NCI-H526 (cell line): ENCODE data around the gene TICAM1.
"Not testable (repeated sequence)": the region's sequence is repeated elsewhere in the genome, so short reads cannot be mapped to it uniquely, and the experiment has no call there.

Experiments used
- DNase-seq, 2 experiments: peaks; one replicate each; lab custom pipeline; 2025; lab: John Stamatoyannopoulos, UW

The TICAM1 gene

DNA sequence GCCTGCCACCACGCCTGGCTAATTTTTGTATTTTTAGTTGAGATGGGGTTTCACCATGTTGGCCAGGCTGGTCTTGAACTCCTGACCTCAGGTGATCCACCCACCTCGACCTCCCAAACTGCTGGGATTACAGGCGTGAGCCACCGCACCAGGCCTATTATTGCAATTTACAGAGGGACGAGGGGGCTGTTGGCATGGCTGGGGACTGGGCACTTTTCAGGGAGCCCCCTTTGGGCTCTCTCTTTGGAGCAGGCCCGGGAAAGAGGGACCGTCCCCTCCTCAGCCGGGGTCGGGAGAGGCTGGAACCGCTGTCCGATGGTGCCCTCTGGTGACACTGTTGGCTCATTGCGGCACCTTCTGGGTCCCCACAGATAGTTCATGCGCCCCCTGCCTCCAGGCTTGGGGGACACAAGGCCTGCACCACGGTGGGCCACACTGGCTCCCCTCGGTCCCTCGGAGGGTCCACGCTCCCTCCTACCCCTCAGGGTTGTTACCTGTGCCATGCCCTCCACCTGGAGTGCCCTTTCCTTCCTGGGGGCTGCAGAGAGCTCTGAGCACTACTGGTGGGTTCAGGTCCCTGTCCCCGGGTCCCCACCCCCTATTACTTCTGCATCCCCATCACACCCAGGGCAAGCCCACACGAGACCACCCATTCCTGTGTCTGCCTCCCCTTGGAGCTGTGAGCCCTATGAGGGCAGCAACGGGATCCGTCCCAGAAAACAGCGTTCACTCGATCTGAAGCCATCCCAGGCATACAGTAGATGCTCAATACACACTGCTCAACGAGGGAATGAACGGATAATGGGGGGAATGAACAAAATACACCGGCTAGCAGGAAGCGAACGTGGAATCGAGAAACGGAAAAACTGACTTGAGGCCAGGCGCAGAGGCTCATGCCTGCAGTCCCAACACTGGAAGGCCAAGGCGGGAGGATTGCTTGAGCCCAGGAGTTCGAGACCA lies 27.5 kb downstream of the TICAM1 start:
- DNase-seq, result peak in 1 of 2 experiments; percentile 52

DNA sequence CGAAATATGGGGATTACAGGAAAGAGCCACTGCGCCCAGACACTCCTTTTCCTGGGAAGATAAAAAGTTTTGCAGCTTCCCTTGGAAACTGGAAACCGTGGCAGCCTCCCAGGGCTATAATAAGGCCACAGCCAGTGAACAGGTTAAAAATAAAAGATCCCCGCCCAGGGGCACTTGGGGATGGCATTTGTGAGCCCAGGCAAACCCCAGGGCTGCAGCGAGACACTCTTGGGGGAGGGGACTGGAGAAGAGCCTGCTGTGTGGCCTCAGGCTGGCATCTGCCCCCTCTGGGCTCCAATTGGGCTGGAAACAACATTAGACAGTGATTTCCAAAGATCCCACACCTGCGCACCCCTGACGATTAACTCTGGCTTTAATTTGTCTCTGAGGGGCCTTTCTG lies 28.8 kb downstream of the TICAM1 start:
- no peak for DNase-seq

DNA sequence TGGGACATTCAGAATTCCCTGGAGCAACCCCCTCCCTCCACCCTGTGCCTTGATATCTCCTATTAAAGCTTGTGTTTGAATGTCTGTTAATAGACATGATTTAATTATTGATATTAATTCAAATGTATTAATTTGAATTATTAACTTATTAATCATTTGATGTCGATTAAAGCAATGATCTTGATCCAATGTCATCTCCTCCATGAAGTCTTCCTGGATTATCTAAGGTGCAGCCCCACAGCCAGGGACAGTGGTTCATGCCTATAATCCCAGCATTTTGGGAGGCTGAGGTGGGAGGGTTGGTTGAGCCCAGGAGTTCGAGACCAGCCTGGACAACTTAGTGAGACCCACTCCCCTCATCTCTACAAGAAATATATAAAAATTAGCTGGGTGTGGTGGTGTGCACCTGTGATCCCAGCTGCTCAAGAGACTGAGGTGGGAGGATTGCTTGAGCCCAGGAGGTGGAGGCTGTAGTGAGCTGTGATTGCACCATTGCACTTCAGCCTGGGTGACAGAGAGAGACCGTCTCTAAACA lies 30.4 kb downstream of the TICAM1 start:
- no peak for DNase-seq

DNA sequence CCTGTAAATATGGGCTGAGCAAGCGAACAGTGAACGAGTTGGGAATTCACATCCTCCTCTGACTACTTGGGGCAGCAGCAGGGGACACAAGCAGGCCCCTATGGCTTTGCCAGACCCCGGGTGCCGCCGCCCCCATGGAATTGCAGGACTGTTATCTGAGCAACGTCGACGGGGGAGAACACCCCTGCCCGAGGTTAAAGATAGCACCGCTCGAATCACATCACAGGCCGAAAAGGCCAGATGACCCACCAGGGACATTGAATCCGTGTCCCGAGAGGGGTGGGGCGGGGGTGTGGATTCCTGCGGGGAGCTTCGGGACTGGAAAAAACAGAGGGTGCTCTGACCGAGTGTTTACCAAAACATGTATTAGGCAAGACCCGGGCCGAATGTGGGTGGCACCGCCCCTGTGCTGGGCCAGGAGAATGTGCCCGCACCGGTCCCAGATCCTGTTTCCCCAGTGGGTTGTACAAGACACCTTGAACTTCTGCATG lies 30.9 kb downstream of the TICAM1 start:
- no peak for DNase-seq

DNA sequence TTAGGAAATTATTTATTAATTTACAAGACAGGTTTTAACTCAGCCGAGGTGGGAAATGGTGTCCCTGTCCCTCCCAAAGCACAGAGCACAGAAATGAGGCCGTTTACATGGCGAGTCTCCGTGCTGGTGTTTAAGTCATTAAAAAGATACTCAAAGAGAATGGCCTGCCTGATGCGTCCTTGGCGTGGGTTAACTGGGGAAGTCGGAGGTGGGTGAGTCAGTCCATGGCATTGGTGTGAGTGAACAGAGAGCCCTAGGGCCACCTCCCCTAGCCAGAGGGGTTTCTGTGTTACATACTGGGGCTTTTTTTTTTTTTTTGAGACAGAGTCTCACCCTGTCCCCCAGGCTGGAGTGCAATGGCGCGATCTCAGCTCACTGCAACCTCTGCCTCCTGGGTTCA lies 36.1 kb downstream of the TICAM1 start:
- no peak for DNase-seq

DNA sequence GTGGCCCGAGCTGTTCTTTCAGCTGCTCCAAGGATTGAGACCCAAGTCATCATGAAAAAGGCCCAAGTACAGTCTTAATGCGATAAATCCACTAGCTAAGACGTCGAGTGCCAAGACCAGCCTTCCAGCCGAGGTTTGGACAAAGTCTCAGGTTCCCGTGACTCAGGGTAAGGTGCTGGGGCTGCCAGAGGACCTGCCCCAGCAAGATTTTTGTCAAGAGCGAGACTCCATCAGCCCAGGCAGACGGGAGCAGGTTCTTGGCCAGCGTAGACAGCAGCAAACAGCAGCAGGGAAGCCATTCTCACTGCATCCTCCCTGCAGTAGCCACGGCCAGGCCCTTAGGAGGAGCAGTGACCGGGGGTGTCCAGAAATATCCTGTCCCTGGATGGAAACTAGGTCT lies 36.5 kb downstream of the TICAM1 start:
- no peak for DNase-seq

DNA sequence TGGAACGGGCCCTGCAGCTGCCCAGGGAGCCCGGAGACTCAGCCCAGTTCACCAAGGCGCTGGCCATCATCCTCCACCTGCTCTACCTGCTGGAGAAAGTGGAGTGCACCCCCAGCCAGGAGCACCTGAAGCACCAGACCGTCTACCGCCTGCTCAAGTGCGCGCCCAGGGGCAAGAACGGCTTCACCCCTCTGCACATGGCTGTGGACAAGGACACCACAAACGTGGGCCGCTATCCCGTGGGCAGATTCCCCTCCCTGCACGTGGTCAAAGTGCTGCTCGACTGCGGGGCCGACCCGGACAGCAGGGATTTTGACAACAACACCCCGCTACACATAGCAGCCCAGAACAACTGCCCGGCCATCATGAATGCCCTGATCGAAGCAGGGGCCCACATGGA lies 38.2 kb downstream of the TICAM1 start:
- DNase-seq, result not testable (repeated sequence)

DNA sequence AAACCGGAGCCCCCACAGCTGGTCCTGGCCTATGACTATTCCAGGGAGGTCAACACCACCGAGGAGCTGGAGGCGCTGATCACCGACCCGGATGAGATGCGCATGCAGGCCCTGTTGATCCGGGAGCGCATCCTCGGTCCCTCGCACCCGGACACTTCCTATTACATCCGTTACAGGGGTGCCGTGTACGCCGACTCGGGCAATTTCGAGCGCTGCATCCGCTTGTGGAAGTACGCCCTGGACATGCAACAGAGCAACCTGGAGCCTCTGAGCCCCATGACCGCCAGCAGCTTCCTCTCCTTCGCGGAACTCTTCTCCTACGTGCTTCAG lies 38.7 kb downstream of the TICAM1 start:
- DNase-seq, result not testable (repeated sequence)

DNA sequence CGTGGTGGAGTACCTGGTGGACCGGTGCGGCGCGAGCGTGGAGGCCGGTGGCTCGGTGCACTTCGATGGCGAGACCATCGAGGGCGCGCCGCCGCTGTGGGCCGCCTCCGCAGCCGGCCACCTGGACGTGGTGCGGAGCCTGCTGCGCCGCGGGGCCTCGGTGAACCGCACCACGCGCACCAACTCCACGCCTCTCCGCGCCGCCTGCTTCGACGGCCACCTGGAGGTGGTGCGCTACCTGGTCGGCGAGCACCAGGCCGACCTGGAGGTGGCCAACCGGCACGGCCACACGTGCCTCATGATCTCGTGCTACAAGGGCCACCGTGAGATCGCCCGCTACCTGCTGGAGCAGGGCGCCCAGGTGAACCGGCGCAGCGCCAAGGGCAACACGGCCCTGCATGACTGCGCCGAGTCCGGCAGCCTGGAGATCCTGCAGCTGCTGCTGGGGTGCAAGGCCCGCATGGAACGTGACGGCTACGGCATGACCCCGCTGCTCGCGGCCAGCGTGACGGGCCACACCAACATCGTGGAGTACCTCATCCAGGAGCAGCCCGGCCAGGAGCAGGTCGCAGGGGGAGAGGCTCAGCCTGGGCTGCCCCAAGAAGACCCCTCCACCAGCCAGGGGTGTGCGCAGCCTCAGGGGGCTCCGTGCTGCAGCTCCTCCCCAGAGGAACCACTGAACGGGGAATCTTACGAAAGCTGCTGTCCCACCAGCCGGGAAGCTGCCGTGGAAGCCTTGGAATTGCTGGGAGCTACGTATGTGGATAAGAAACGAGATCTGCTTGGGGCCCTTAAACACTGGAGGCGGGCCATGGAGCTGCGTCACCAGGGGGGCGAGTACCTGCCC lies 39.3 kb downstream of the TICAM1 start:
- DNase-seq, result not testable (repeated sequence)

DNA sequence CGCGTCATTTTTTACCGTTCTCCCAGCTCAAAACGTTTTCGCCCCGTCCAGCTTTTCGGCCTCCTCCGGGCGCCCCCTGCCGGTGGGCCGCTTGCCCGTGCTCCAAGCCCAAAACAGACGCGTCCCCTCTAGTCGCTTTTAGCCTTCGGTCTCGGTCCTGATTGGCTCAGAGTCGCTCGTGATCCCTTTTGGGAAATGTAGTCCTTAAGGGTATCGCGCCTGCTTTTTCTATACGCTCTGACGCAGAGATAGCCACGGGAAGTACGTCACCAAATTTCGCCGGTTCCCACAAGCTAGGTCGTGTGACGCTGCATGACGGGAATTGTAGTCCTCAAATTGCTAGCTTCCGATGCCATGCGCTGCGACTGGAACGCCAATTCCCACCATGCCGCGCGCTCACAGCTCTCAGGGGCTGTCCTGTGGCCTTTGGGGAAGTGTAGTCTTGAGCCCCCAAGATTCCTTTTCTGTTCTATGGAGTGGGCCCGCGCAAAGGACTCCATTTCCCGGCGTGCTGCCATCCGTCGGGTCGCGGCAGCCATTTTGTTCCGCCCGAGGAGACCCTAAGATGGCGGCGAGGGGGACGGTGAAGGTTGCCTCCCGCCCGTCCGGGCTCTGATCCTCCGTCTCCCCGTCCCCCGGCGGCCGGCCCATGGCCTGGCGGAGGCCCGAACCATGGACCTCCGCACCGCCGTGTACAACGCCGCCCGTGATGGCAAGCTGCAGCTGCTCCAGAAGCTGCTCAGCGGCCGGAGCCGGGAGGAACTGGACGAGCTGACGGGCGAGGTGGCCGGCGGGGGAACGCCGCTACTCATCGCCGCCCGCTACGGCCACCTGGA lies 40.1 kb downstream of the TICAM1 start, which contains the start of gene FEM1A:
TSS of gene FEM1A (plus strand) at position 552 of the 836 bp plus-strand sequence. CDS start at position 673, 121 bp downstream.
- peak; percentile 98 to 99 for DNase-seq

DNA sequence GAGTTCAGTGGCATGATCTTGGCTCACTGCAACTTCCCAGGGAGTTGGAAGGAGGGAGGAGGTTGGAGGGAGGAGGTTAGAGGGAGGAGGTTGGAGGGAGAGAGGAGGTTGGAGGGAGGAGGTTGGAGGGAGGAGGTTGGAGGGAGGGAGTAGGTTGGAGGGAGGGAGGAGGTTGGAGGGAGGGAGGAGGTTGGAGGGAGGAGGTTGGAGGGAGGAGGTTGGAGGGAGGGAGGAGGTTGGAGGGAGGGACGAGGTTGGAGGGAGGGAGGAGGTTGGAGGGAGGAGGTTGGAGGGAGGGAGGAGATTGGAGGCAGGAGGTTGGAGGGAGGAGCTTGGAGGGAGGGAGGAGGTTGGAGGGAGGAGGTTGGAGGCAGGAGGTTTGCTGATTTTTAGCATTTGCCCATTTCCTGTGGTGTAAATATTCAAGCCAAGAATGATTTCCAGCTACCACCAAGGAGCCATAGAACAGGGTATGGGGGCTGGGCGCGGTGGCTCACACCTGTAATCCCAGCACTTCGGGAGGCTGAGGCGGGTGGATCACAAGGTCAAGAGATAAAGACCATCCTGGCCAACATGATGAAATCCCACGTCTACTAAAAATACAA lies 45.0 kb downstream of the TICAM1 start:
- not testable (repeated sequence) for DNase-seq

DNA sequence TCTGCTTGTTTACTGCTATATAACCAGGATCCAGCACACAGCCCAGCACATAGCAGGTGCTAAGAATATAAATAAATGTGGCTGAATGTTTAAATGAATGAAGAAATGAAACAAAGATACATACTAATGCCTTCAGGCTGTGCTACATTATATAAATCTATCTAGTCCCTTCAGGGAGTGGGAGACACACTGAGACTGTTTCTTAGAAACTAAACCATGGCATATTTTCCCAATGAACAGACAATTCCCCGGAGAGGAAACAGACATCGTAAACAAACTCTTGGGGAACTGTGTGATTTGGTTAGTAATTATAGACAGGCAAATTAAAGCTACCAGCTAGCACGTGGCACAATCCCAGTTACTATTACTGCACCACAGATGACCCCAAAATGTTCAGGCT lies 49.7 kb downstream of the TICAM1 start:
- DNase-seq, result peak; percentile 22 to 52

DNA sequence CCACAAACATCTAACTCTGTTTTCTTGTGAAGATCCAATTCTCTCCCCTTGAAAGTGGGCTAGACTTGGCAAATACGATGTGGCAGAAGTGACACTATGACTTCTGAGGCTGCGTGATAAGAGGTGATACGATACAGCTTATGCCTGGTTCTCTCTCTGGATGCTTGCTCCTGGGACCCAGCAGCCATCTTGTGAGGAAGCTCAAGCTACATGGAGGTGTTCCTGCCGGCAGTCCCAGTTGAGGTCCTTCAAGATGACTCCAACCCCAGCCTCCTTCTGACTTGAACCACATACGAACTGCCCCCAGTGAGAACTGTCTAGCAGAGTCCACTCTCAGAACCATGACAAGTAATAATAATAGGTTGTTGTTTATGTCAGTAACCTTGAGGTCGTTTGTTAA lies 50.7 kb downstream of the TICAM1 start:
- DNase-seq, result no peak

DNA sequence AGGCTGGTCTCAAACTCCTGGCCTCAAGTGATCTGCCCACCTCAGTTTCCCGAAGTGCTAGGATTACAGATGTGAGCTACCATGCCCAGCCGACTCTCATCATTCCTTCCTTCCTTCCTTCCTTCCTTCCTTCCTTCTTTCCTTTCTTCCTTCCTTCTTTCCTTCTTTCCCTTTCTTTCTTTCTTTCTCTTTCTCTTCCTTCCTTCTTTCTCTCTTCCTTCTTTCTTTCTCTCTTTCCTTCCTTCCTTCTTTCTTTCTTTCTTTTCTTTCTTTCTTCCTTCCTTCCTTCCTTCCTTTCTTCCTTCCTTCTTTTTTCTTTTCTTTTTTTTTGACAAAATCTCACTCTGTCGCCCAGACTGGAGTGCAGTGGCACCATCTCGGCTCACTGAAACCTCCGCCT lies 53.4 kb downstream of the TICAM1 start:
- DNase-seq, result not testable (repeated sequence)

DNA sequence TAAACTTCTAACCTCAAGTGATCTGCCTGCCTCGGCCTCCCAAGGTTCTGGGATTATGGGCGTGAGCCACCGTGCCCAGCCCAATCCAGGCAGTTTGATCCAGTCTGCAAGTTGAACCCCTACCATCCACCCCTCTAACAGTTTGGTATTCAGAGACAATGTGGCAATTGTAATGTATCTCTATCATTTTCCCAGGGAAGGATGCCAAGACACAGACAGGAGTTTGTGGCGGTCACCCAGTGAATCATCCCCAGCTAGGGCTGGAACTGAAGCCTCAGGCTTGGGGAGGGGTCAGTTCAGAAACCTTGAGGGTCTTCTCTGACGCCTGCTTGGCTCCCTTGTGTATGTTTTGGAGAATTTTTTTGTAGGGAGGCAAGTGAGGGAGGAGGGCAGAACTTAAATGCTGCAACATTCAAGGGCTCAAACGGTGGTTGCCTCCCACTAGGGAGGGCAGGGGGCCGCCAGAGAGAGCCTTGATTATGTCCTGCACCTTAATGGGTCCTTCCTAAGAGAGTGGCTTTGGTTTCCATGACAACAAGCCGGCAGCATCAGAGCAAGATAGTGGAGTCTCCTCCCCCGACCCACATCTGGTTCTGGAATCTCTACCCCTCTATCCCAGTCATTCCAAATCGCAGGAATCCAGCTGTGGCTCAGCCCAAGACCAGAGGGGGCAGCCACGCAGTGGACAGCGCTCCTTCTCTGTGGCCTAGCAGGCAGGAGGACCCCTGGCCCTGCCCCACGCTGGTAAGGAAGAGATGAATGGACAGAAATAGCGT lies 54.9 kb downstream of the TICAM1 start:
- DNase-seq, result no peak

DNA sequence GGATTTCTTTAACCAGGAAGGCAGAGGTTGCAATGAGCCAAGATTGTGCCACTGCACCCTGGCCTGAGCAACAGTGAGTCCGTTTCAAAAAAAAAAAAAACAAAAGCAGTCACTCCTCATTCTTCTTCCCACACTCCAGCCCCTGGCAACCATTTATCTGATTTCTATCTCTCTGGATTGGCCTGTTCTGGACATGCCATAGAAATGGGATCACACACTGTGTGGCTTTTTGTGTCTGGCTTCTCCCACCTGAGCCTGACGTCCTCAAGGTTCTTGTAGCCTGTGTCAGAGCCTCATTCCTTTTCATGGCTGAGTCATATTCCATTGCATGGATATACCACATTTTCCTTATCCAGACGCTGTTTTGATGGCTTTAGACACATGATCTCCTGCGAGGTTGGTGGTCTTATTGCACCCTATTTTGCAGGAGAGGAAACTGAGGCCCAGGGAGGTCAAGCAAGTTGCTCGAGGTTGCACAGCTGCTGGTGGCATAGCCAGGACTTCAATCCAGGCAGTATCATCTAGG lies 55.8 kb downstream of the TICAM1 start:
- no peak for DNase-seq

DNA sequence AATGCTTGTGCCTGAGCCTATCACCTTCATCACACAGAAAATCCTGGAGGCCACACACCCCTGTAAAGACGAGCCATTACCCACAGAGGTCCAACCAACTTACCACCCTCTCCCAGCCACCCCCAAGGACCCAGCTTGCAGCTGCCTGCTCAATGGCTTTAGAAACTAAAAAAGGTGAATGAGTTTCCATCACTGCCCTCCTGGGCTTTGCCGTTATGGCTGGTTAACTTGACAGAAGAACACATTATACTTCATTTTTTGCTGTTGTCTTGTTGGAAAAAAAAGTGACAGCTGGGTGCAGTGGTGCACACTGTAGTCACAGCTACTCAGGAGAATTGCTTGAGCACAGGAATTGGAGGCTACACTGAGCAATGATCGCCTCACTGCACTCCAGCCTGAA lies 57.4 kb downstream of the TICAM1 start:
- DNase-seq, result no peak

DNA sequence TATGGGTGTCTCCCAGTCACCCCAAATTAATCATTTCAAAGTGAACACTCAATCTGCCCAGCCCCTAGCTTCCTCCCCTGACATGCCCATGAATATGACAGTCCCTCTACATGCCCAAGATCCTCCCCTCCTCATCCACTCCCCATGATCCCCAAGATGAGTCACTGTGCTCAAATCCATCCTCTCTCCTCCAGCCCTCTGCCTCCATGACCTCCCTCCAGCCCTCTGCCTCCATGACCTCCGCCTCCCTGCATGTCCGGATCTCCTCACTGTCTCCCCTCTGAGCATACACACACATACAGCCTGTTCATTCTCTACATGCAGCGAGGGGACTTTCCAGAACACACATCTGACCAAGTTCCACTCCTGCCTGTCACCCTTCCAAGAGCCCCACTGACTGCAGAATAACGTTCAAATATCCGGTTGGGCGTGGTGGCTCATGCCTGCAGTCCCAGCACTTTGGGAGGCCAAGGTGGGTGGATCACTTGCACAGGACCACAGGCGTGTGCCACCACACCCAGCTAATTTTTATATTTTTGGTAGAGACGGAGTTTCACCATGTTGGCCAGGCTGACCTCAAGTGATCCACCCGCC lies 58.4 kb downstream of the TICAM1 start:
- DNase-seq, result no peak

DNA sequence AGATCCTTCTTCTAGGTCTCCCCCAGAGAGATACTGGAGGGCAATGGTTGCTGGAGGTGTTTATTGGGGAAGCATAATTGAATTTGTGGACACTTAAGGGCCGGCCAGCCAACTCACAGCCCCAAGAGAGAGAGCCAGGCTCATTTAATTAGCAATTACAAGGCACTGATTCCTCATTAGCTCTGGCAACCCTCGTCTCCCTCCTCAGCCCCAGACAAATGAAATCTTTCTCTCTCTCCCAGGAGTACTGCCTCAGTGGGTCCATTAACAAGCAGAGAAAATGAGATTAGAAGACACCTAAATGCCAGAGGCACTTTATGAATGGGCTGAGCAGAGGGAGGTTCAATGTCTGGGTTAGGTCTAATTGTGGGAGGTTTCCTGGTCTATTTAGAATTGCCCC lies 58.9 kb downstream of the TICAM1 start:
- DNase-seq, result no peak
